Glomerular endothelial cell (primary cell): Measurements from ENCODE around the gene ANKRD12. TPM values are rescaled to one million over a fixed set of nuclear protein-coding genes. Genes with fewer than 3 reads are reported as not detected.
"Not testable (repeated sequence)": the region's sequence is repeated elsewhere in the genome, so short reads cannot be mapped to it uniquely, and the experiment has no call there.

Experiments
- DNase-seq: peaks from one replicate; pipeline ENCODE4 v3.0.0-alpha.2; 2011; ENCODE audit warnings: low read depth, low spot score; ENCODE audit errors: extremely low read depth
- total RNA-seq: library from RNA; depleted of rRNA; stranded (reverse); fragments of >200 nt; gene quantifications from 2 replicates; pipeline ENCODE4 v1.2.3, GENCODE V29; 2015

The ANKRD12 gene
- total RNA-seq, 1 donor from 2014 or later: 16.3 TPM

DNA sequence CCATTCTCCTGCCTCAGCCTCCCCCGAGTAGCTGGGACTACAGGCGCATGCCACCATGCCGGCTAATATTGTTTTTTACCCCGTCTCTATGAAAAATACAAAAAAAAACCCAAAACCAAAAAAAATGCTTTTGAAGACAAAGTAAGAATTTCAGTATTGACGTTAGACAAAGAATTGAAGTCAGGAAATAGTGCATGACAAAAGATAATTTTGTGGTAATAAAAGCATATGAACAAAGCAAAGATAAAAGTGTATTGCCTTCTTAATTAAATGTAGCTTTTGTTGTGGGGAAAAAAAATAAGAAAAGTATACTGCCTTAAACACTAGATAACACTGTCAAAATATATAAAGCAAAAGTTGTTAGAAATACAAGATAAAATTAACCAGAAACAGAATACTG is 86.8 kb downstream of the ANKRD12 start:
- no peak for DNase-seq

- no peak for DNase-seq
These were observed 89.9 kb downstream of the ANKRD12 start for GRCh38 chr18:9226463-9226862.

DNA sequence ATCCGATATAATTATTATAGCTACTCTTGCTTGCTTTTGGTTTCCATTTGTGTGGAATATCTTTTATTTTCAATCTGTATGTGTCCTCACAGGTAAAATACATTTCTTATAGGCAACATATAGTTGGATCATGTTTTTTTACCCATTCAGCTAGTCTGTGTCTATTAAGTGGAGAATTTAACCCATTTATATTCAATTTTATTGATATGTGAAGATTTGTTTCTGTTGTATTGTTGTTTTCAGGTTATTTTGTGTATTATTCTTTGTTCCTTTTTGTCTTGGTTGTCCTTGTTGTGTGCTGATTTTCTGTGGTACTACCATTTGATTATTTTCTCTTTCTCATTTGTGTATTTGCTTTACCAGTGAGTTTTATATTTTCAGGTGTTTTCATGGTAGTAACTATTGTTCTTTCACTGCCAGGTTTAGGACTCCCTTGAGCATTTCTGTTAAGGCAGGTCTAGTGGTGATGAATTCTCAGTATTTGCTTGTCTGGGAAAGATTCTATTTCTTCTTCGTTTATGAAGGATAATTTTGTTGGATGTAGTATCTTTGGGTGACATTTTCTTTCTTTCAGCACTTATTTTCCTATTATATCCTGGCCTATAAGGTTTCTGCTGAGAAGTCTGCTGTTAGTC is 95.4 kb downstream of the ANKRD12 start:
- no peak for DNase-seq

- DNase-seq: no peak
These were observed 96.4 kb downstream of the ANKRD12 start for GRCh38 chr18:9232977-9233376.

DNA sequence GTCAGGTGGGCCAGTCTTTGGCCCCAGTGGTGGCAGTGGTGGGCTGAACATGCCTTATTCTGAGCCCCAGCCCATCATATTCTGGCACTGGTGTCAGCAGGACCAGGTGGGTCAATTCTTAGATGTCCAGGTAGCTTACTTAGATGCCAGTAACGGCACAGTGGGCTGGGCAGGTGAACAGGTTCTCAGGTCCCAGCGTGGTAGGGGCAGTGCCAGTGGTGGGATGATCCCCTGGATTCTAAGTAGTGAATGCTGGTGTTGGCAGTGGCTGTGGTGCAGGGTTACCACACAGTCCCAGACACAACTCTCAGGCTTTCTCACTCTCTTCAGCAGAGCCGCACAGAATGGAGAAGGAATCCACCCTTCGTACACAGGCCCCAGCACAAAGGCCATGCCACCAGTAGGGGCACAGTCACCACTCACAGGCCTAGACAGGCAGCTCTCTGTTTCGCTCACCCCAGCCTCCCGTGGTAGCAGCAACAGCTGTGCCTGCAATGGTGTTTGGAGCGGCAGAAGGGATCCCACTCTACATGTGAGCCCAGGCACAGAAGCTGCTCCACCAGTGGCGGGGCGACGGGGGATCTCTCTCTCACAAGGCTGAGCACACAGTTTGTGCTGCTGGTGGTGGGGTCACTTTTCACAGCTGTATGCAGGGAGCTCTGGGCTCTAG is 97.3 kb downstream of the ANKRD12 start:
- DNase-seq: no peak

GRCh38 chr18:9234528-9234927 is 97.9 kb downstream of the ANKRD12 start:
- no peak for DNase-seq

DNA sequence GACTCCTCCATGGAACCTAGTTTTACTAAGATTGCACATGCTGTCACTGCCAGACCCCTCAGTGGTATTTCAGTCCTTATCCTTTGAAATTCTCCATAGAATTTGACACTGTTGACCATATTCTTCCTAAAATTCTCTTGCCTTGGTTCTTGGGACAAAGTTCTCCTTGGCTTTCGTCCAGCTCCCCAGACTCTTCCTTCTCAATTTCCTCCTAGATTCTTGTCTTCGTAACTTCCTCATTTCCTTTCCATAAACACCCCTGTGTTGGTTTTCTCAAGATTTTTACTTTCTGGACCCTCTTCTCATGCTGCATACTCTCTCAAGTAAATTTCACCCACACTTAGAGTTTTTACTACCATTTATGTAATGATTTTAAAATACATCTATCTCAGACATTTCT is 101.4 kb downstream of the ANKRD12 start:
- no peak for DNase-seq

- no peak for DNase-seq
These were observed 103.1 kb downstream of the ANKRD12 start for GRCh38 chr18:9239720-9240119.

DNA sequence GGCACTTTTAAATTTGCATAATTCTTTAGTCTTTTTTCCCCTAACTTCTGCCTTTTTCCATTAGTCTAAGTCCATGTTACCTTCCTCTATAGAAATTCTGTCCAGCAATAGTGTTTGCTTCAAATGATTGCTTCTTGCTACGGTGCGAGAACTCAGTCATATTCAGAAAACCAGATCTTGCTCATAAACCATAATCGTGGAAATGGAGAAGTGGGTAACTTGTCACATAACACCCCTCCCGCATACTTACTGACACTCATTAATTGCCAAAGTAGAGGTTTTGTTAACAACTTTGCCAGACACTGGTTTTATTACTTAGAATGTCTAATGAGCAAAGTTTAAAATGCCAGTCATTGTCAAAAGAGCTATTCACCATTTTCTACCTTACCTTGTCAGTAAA is 103.7 kb downstream of the ANKRD12 start:
- no peak for DNase-seq

- DNase-seq: no peak
These were observed 106.4 kb downstream of the ANKRD12 start for GRCh38 chr18:9243029-9243428.

DNA sequence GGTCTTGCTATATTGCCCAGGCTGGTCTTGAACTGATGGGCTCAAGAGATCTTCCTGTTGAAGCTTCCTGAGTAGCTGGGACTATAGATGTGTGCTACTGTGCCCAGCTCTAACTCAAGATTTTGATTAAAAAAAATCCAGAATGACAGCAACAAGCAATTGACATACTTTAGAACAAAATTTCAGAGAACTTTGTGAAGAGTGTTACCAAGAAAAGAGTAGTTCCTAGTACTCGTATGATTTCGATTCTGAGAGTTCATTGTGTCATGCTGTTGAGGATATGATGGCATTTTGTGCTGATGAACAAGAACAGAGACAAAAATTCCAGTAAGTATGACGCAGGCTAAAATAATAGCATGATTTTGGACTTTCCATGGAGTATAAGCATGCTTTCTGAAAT is 107.8 kb downstream of the ANKRD12 start:
- no peak for DNase-seq

DNA sequence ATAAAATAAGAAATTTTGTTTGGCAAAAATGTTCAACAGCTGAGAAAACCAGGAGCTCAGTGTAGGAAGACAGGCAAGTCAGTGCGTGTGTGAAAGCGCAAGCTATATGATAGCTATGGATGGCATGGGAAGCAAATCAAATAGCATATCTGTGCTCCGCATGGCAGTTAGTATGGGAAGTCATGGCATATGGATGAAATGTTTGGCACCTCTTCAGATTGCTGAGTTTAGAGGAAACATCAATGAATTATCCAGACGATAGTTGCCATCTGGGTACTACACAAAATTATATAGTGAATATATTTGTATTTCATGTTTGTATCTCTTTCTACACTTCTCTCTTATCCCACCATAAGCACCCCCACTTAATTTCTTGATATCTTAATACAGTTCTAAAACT is 112.1 kb downstream of the ANKRD12 start:
- DNase-seq: no peak

DNA sequence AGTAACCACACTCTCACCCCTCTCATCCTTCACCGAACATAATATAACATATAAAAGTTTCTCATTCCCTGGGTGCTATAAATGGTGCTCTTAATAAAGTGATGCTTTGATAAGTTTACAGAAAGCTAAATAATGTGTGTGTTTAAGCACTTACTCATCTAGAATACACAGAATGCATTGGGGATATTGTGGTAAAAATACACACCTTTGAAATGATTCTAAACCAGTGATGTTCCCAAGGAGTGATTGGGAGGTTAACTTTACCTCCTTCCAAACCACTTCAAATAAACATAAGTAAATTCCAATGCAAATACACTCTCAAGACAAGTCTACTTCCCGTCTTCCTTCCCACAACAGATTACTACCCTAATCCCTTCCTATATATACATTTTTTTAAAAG is 112.7 kb downstream of the ANKRD12 start:
- DNase-seq: no peak

DNA sequence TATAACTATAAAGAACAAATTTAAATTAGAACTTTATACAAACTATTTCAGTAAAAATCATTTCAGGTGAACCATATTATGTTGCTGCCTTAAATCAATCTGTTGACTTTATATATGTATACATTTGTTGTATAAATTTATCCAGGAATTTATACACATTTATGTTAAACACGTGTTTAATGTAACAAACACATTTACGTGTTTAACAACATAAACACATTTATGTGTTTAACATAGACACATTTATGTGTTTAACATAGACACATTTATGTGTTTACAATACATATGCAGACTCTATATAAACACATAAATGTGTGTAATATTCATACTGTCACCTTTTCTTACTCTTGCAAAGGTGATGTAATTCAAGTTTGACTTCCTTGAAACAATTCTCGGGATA is 122.6 kb downstream of the ANKRD12 start:
- DNase-seq: no peak

DNA sequence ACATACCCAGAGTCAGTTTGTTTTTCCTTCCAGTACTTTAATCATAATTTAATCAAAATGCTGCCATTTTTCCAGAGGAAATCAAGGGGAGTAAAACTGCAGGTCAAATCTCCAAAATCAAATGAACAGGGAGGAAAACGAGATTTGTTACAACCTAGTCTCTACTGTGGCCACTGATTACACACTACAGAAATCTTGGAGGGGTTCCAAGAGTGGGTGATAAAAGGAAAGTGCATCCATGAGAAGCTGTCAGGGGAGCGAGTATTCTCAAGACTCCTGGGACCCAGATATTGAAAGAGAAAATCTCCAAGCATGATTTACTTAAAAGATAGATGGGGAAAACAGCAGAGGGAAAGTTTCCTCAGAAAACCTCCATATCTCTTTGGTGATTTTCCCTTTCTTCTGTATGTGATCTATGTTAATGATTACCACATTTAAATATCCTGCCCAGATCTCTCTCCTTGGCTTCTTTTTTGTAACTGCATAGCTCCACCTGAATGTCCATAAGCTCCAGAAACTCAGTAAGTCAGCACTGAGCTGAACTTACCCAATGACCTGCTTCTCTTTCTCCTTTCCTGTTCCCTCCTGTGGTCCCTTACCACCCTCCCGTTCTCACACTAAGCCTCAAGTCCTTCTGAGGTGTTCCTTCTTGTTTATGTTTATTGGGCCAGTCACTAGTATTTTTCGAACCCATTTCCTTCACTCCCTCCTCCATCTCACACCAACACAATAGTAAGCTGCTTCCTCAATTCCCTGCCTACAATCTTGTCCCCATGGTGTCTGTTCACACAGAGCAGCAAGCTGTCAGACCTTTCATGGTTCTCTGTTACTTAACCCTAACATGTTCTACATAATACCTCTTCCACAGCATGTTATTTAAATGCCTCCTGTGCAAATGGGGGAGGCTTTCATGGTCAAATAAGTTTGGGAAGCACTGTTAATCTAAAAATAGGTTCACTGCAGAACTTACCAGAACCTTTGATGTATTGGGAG is 124.1 kb downstream of the ANKRD12 start:
- DNase-seq: no peak

DNA sequence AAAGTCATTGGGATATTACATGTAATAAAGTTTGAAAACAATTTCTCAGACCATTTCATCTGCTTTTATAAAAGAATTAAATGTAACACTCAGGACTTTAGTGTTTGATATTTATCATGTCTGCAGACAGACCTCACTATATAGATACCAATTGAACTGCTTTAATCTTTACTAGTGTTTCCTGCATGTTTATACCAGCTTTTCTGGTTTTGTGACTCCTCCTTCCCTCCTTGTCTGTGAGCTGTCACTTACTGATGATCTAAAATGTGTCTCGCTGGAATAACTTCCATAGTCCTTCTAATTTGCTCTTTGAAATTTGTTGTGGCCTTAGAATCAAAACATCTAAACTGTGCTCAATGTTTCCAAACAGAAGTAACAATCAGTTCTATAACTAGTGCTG is 126.7 kb downstream of the ANKRD12 start:
- DNase-seq: no peak

DNA sequence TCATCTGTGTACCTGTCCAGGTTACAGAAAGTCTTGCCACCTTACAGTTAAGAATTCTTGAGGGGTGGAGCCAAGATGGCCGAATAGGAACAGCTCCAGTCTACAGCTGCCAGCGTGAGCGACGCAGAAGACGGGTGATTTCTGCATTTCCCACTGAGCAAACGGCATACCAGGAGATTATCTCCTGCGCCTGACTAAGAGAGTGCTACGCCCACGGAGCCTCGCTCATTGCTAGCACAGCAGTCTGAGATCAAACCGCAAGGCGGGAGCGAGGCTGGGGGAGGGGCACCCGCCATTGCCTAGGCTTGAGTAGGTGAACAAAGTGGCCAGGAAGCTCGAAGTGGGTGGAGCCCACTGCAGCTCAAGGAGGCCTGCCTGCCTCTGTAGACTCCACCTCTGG is 128.2 kb downstream of the ANKRD12 start:
- DNase-seq: not testable (repeated sequence)

DNA sequence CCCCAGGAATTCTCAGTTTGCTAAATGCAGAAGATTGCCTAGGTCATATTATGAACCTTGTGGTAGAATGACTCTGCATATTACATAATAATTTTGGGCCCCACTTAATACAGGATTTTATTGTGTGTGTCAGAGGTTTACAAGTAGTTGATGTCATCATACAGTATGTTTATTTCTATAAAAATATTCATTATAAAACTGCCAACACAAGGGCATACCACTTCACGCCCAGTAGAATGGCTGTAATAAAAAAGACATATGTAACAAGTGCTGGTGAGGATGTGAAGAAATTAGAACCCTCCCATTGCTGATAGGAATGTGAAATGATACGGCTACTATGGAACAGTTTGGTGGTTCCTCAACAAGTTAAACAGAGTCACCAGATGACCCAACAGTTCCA is 136.6 kb downstream of the ANKRD12 start:
- DNase-seq: no peak

- no peak for DNase-seq
These were observed 139.3 kb downstream of the ANKRD12 start for GRCh38 chr18:9275890-9276289.

- no peak for DNase-seq
These were observed 141.4 kb downstream of the ANKRD12 start for GRCh38 chr18:9278028-9278427.

DNA sequence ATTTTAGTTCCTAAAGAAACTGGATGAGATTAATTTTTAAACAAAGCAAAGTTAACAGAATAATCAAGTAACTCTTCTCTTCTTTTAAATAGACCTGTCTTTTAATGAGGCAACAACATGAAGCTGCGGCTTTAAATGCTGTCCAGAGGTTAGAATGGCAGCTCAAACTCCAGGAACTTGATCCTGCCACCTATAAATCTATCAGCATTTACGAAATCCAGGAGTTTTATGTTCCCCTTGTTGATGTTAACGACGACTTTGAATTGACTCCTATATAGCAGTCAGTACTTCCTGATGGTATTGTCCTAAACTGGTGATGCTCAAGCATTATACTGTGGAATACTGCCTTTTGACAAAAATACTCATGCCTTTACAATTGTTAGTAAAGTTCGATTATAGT is 144.3 kb downstream of the ANKRD12 start:
- DNase-seq: no peak

DNA sequence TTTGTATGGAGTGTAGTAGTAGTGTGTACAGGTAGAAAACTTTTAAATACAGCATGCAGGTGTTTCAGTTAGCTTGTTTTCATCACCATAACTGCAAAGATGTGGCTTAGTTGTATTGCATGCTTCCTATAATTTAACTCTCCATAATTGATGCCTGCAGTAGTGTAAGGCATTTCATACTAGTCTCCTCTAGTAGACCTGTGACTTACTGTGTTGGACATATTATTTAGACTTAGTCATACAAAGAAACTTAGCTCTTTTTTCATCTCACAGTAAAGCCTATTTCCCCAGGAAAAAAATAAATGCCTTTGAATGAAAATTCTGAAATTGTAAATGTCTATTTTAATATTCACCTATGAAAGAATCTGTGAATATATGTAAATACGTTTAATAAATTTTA is 145.2 kb downstream of the ANKRD12 start:
- no peak for DNase-seq
